Activated CD4-positive, alpha-beta T cell treated with anti-CD3 and anti-CD28 coated beads for 36 hours (primary cell): ENCODE results near the gene ARF6. TPM values are rescaled to one million over a fixed set of nuclear protein-coding genes. Genes with fewer than 3 reads are reported as not detected.
"Not testable (repeated sequence)": the region's sequence is repeated elsewhere in the genome, so short reads cannot be mapped to it uniquely, and the experiment has no call there.

Experiments
- ATAC-seq: fragments of 200-7000 bp; cut with Tn5 transposase; one replicate; pipeline ENCODE4 v1.10.0; 2021; ENCODE audit warnings: mild to moderate bottlenecking, moderate library complexity
- CTCF ChIA-PET: fragments of 350-600 bp; sonication (Branson Sonifier 250); formaldehyde crosslinking; loops from one replicate; lab custom pipeline; 2021; ENCODE audit warnings: antibody characterized with exemption; lab: Charles Lee
- POLR2A ChIA-PET: fragments of 350-600 bp; sonication (Branson Sonifier 250); formaldehyde crosslinking; loops from one replicate; lab custom pipeline; 2021; ENCODE audit warnings: antibody characterized with exemption, inconsistent platforms; lab: Charles Lee
- DNase-seq: peaks from one replicate; pipeline ENCODE4 v3.0.0-alpha.2; 2020
- H3K27ac Mint-ChIP-seq: one replicate; pipeline ENCODE4 v1.8.0; 2021; ENCODE audit warnings: mixed read lengths
- H3K27me3 Mint-ChIP-seq: one replicate; pipeline ENCODE4 v1.8.0; 2021; ENCODE audit warnings: mixed read lengths
- H3K36me3 Mint-ChIP-seq: one replicate; pipeline ENCODE4 v1.8.0; 2021; ENCODE audit warnings: low read depth, mixed read lengths
- H3K4me1 Mint-ChIP-seq: one replicate; pipeline ENCODE4 v1.8.0; 2021; ENCODE audit warnings: mixed read lengths
- H3K4me3 Mint-ChIP-seq: one replicate; pipeline ENCODE4 v1.8.0; 2021; ENCODE audit warnings: mild to moderate bottlenecking, moderate library complexity, mixed read lengths
- H3K9me3 Mint-ChIP-seq: one replicate; pipeline ENCODE4 v1.8.0; 2021; ENCODE audit warnings: low read depth, mixed read lengths
- intact Hi-C, 2 experiments: fragments of 100-400 bp; cut with DNase I in 1 of 2; cut with micrococcal nuclease in 1 of 2; formaldehyde crosslinking; loops; one replicate each; pipeline versions ENCODE4 v1.14.2 to v1.15.1; 2022 to 2024; cut with DNase I, micrococcal nuclease
- total RNA-seq, 2 experiments: library from RNA; stranded (reverse); gene quantifications; one replicate each; pipeline ENCODE4 v1.2.3, GENCODE V29; 2021

The ARF6 gene
- total RNA-seq, 2 experiments from 2014 or later, result 172 to 181 TPM

- H3K27ac Mint-ChIP-seq, result not testable (repeated sequence)
- POLR2A ChIA-PET, result interaction anchor here (0.6 to 0.7 kb wide), 3 partner anchors 73 to 181 kb away, joined by 3 to 5 read pairs (median 4); no protein-coding TSS in a partner anchor
Measured at GRCh38 chr14:49902679-49903246, 9.9 kb downstream of the ARF6 start.

DNA sequence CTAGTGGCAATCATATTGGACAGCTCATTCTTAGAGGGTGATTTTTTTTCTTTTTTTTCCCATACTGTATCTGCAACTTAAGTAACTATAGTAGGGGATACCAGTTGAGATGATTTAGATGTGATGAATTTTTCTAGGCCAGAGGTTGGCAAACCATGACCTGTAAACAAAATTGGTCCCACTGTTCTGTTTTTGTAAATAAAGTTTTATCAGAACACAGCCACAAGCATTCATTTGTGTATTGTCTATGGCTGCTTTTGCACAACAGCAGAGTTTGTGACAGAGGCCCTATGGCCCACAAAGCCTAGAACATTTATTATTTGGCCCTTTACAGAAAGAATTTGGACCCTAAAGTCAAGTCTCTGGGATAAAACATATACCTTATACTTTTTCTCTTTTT lies 11.4 kb downstream of the ARF6 start:
- DNase-seq, result no peak
- ChIA-PET CTCF (interaction anchor here (0.9 kb wide), 1 partner anchor 75 kb away, joined by 3 read pairs; no protein-coding TSS in a partner anchor), POLR2A (interaction anchor here (0.6 kb wide), 1 partner anchor 44 kb away, joined by 5 read pairs; no protein-coding TSS in a partner anchor)
- intact Hi-C loops, result no loop called here
- no peak for ATAC-seq
- H3K36me3 Mint-ChIP-seq, result peaks cover 10% of the 10 kb centered on the region
- H3K27ac Mint-ChIP-seq, result no peak overlapping the region
- H3K9me3 Mint-ChIP-seq, result peaks cover 4% of the 10 kb centered on the region
- H3K27me3 Mint-ChIP-seq, result no peaks in the 10 kb centered on the region
- H3K4me3 Mint-ChIP-seq, result no peak overlapping the region
- H3K4me1 Mint-ChIP-seq, result peaks cover 43% of the 10 kb centered on the region

More at GRCh38 chr14:49902679-49903246, 9.9 kb downstream of the ARF6 start:
- DNase-seq, result peak; percentile 36
- intact Hi-C loops, H3K9me3 Mint-ChIP-seq, H3K27me3 Mint-ChIP-seq, H3K4me3 Mint-ChIP-seq, ATAC-seq: not testable (repeated sequence)
- peaks cover 48% of the 10 kb centered on the region for H3K4me1 Mint-ChIP-seq
- H3K36me3 Mint-ChIP-seq, result peaks cover 22% of the 10 kb centered on the region
- CTCF ChIA-PET, result interaction anchor here (0.6 kb wide), 1 partner anchor 26 kb away, joined by 3 read pairs; no protein-coding TSS in a partner anchor

DNA sequence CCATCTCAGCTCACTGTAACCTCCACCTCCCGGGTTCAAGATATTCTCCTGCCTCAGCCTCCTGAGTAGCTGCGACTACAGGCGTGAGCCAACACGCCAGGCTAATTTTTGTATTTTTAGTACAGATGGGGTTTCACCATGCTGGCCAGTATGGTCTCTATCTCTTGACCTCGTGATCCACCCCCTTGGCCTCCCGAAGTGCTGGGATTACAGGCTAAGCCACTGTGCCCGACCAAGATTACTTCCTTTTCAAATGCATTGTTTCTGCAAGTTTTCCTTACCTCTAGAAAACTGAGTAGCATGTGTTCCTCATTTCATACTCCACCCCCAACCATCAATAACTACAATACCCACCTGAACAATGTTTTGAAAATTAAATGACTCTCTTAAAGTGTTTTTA lies 13.1 kb downstream of the ARF6 start:
- intact Hi-C loops, result loop anchor here in 1 of 2 experiments (2.0 kb wide), 2 partner anchors 41 to 65 kb away; no protein-coding TSS in a partner anchor
- Mint-ChIP-seq H3K9me3 (peaks cover 4% of the 10 kb centered on the region), H3K4me1 (peaks cover 43% of the 10 kb centered on the region), H3K4me3 (no peak overlapping the region), H3K27ac (no peak overlapping the region), H3K36me3 (peaks cover 7% of the 10 kb centered on the region), H3K27me3 (no peaks in the 10 kb centered on the region)
- CTCF ChIA-PET, result interaction anchor here (0.7 to 1.3 kb wide), 6 partner anchors 40 to 190 kb away, joined by 3 to 5 read pairs (median 3); no protein-coding TSS in a partner anchor
- ATAC-seq (no peak), DNase-seq (no peak)
- POLR2A ChIA-PET, result interaction anchor here (0.9 to 1.3 kb wide), 2 partner anchors 10 to 95 kb away, joined by 3 read pairs; no protein-coding TSS in a partner anchor

DNA sequence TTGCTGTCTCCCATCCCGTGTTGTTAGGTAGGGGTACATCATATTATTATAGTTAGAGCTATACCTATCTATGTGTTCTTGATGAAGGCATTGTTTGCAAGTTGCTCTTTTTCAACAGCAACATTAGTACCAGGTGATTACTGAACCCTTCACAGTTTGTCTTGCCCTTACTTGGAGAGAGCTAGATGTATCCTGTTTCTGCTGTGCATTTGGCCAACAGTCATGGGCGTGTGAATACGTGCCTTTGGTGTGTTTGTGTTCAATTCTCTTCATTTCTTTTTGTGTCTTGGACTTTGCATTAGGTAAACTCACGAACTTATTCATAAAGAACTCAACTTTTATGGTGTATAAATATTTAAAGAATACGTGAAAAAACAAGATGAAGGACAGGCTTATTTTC lies 14.3 kb downstream of the ARF6 start:
- intact Hi-C loops, result loop anchor here in 1 of 2 experiments (2.0 kb wide), 2 partner anchors 40 to 64 kb away; no protein-coding TSS in a partner anchor
- Mint-ChIP-seq H3K4me3 (peak overlapping the region; percentile 21), H3K27me3 (no peaks in the 10 kb centered on the region), H3K4me1 (peaks cover 50% of the 10 kb centered on the region), H3K9me3 (peaks cover 3% of the 10 kb centered on the region), H3K36me3 (peaks cover 5% of the 10 kb centered on the region), H3K27ac (peak overlapping the region; percentile 33)
- DNase-seq (no peak), ATAC-seq (no peak)
- POLR2A ChIA-PET, result interaction anchor here (0.6 to 1.0 kb wide), 3 partner anchors 11 to 523 kb away, joined by 3 to 4 read pairs (median 3); no protein-coding TSS in a partner anchor
- CTCF ChIA-PET, result interaction anchor here (0.6 to 1.5 kb wide), 4 partner anchors 41 to 132 kb away, joined by 3 to 4 read pairs (median 3); no protein-coding TSS in a partner anchor

DNA sequence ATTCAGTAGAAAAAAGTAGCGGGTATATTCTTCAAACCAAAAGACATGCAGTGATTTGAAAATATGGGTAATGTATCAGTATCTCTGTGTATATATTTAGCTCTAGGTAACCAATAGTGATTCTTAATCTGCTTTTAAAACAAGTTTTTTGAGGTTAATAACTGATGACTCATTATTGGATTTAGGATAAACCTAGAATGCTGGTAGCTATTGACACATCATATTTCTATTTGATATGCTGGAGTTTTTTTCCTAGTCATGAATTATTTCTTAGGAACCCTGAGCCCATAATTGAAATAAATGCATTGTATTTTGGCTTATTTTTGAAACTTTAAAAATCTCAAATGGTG lies 15.5 kb downstream of the ARF6 start:
- ChIA-PET CTCF (interaction anchor here (0.6 to 1.5 kb wide), 4 partner anchors 29 to 251 kb away, joined by 3 to 4 read pairs (median 3); no protein-coding TSS in a partner anchor), POLR2A (interaction anchor here (0.7 kb wide), 1 partner anchor 204 kb away, joined by 4 read pairs; no protein-coding TSS in a partner anchor)
- peaks cover 3% of the 10 kb centered on the region for H3K36me3 Mint-ChIP-seq
- intact Hi-C loops, result no loop called here
- ATAC-seq (no peak), DNase-seq (no peak)
- no peaks in the 10 kb centered on the region for H3K27me3 Mint-ChIP-seq
- H3K4me3 Mint-ChIP-seq, result no peak overlapping the region
- H3K4me1 Mint-ChIP-seq, result peaks cover 46% of the 10 kb centered on the region
- no peak overlapping the region for H3K27ac Mint-ChIP-seq
- H3K9me3 Mint-ChIP-seq, result peaks cover 2% of the 10 kb centered on the region

DNA sequence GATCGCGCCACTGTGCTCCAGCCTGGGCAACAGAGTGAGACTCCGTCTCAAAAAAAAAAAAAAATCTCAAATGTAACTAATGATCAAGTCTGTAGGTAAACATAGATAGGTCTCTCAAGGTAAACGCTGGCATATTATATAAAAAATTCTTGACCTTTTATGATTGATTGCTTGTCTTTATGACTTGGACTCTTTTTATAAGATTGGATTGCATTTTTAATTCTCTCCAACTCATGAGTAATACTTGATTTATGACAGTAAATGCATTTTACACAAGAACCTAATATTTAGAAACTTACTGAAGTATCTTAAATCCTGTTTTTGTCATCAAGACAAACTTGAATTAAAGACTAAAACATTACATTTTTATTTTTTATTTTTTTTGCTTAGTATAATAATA lies 16.1 kb downstream of the ARF6 start:
- DNase-seq (no peak), ATAC-seq (no peak)
- ChIA-PET CTCF (interaction anchor here (1.0 kb wide), 1 partner anchor 30 kb away, joined by 3 read pairs; no protein-coding TSS in a partner anchor), POLR2A (no interaction called here)
- Mint-ChIP-seq H3K4me3 (no peak overlapping the region), H3K4me1 (peaks cover 45% of the 10 kb centered on the region), H3K36me3 (peaks cover 2% of the 10 kb centered on the region), H3K27ac (no peak overlapping the region), H3K27me3 (no peaks in the 10 kb centered on the region), H3K9me3 (peaks cover under 1% of the 10 kb centered on the region)
- intact Hi-C loops, result no loop called here

GRCh38 chr14:49915085-49915484 lies 22.2 kb downstream of the ARF6 start:
- no peaks in the 10 kb centered on the region for H3K27me3 Mint-ChIP-seq
- POLR2A ChIA-PET, result interaction anchor here (1.1 kb wide), 1 partner anchor 57 kb away, joined by 3 read pairs; no protein-coding TSS in a partner anchor
- H3K9me3 Mint-ChIP-seq, result no peaks in the 10 kb centered on the region
- peaks cover 14% of the 10 kb centered on the region for H3K4me1 Mint-ChIP-seq
- H3K36me3 Mint-ChIP-seq, result no peaks in the 10 kb centered on the region
- H3K4me3 Mint-ChIP-seq, result no peak overlapping the region
- ATAC-seq (no peak), DNase-seq (no peak)
- H3K27ac Mint-ChIP-seq, result no peak overlapping the region
- CTCF ChIA-PET, result interaction anchor here (0.8 to 1.4 kb wide), 2 partner anchors 24 to 141 kb away, joined by 3 to 4 read pairs; no protein-coding TSS in a partner anchor
- intact Hi-C loops, result no loop called here

DNA sequence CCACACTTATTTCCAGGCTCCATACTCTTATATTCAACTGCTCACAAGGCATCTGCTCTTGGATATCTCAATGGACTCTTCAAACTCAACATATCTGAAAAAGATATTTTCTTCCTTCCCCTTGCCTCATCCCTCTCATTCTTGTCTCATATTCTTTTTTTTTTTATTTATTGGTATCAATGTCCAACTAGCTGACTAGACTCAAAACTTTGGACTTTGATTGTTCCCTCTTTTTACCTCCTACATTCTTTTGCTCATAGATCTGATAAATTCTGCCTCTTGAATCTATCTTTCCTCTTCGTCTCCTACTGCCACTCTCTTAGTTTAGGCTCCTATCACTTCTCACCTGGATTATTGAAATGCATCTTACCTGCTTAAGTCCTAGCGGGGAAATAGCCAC lies 25.8 kb downstream of the ARF6 start:
- no peaks in the 10 kb centered on the region for H3K36me3 Mint-ChIP-seq
- ChIA-PET CTCF (no interaction called here), POLR2A (no interaction called here)
- no peak for ATAC-seq
- intact Hi-C loops, result no loop called here
- H3K4me1 Mint-ChIP-seq, result peaks cover 5% of the 10 kb centered on the region
- no peaks in the 10 kb centered on the region for H3K9me3 Mint-ChIP-seq
- H3K27me3 Mint-ChIP-seq, result no peaks in the 10 kb centered on the region
- no peak overlapping the region for H3K27ac Mint-ChIP-seq
- H3K4me3 Mint-ChIP-seq, result no peak overlapping the region
- no peak for DNase-seq

GRCh38 chr14:49919825-49920659 lies 27.2 kb downstream of the ARF6 start:
- ChIA-PET POLR2A (no interaction called here), CTCF (interaction anchor here (1.0 kb wide), 1 partner anchor 232 kb away, joined by 3 read pairs; no protein-coding TSS in a partner anchor)
- Mint-ChIP-seq H3K4me3 (no peak overlapping the region), H3K4me1 (peaks cover 5% of the 10 kb centered on the region), H3K27ac (no peak overlapping the region), H3K27me3 (no peaks in the 10 kb centered on the region), H3K36me3 (no peaks in the 10 kb centered on the region), H3K9me3 (no peaks in the 10 kb centered on the region)
- intact Hi-C loops, result no loop called here
- DNase-seq (no peak), ATAC-seq (no peak)

DNA sequence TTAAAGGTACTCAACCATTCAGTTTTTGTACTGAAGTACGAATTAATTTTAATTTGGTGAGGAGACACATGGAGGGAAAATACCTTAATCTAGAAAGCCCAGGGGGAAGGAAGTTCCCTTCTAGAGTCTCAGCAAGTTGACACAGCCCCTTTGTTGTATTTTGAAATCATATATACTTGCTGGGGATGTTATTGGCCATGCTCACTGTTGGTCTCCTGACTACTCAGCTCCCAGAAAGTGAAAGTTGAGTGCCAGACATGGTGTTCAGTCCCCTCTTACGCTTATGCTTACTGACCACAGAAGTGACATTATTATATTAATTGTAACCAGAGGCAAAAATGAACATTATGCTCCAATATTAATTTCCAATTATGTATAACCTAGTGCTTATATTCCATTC lies 28.1 kb downstream of the ARF6 start:
- no peaks in the 10 kb centered on the region for H3K9me3 Mint-ChIP-seq
- no peak for ATAC-seq

GRCh38 chr14:49921401-49921800 lies 28.5 kb downstream of the ARF6 start:
- Mint-ChIP-seq H3K27me3 (no peaks in the 10 kb centered on the region), H3K4me1 (peaks cover 5% of the 10 kb centered on the region), H3K4me3 (no peak overlapping the region), H3K27ac (no peak overlapping the region), H3K9me3 (no peaks in the 10 kb centered on the region), H3K36me3 (no peaks in the 10 kb centered on the region)
- intact Hi-C loops, result no loop called here
- ATAC-seq (no peak), DNase-seq (no peak)
- ChIA-PET CTCF (no interaction called here), POLR2A (no interaction called here)

More for the DNA sequence above, 28.1 kb downstream of the ARF6 start:
- H3K27me3 Mint-ChIP-seq, result no peaks in the 10 kb centered on the region
- H3K36me3 Mint-ChIP-seq, result no peaks in the 10 kb centered on the region
- CTCF ChIA-PET, result no interaction called here
- H3K4me1 Mint-ChIP-seq, result peaks cover 5% of the 10 kb centered on the region
- H3K4me3 Mint-ChIP-seq, result no peak overlapping the region
- H3K27ac Mint-ChIP-seq, result no peak overlapping the region
- POLR2A ChIA-PET, result no interaction called here
- intact Hi-C loops, result no loop called here
- no peak for DNase-seq
